Stimulated activated CD8-positive, alpha-beta memory T cell treated with anti-CD3 and anti-CD28 coated beads, Interleukin-7, amount 100 ng/mL, for 4 hours (primary cell): ENCODE measurements around the gene ANTXR1.

Experiments
- DNase-seq, 2 donors: peaks; one replicate each; pipeline ENCODE4 v3.0.0-alpha.2; 2020; ENCODE audit warnings: low read depth in 2 of 2

Gene ANTXR1

GRCh38 chr2:69003731-69004130, 9.2 kb upstream of the ANTXR1 start:
- no peak for DNase-seq

- no peak for DNase-seq
These were observed 5.8 kb upstream of the ANTXR1 start for GRCh38 chr2:69007169-69007568.

DNA sequence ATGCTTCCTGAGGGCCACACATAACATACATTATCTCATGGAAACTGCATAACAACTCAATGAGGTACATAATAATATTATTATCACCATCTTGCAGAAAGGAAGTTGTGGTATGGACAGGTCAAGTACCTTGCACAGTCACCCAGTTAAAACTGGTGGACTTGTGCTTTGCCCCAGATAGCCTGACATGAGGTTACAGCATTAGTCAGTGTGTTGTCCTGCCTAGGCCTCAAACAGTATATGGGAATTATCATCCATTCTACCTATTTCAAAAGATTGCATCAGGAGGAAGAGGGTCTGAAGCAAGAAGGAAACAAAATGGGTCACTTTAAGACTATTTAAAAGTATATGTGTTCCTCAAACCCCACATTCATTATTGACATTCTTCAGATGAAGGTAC, 5.4 kb upstream of the ANTXR1 start:
- DNase-seq, result no peak

DNA sequence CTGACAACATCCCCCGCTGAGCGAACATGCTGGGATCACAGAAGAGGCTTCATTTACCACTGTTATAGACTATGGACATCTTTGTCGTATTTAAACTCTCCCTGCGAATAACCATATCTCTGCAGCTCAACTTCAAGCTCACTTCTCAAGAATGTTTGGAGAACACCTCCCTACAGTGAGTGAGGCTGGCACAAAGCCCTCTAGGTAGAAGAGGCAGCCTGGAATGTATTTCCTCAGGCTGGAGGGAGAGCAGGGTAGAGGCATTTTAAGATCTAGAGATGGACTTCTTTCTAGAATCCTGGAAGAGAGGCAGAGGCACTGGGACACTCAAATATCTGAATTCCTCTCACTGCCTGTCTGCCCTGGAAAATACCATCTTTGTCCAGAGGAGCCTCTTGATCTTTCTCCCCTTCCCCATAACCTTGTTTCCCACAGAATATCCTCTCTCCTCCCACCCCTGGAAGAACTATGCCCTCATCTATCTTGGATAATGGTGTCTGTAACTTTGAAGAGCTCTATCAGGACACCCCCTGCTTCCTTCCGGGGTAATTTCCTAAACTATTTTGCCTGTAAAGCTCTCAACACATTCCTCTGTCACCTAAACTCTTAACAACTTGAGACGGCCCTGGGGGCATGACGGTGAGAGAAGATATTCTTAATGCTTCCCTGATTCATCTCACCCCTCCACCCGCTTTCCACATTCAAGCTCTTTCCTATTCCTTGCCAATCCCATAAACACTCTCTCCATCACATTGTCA, 2.4 kb upstream of the ANTXR1 start:
- DNase-seq, result no peak

- DNase-seq, result no peak
These were observed 1.3 kb upstream of the ANTXR1 start for GRCh38 chr2:69011611-69012157.

- peak; percentile 22 to 25 for DNase-seq
These were observed 453 bp upstream of the ANTXR1 start for GRCh38 chr2:69012310-69013141.

GRCh38 chr2:69013840-69014821, 1.2 kb downstream of the ANTXR1 start:
- no peak for DNase-seq

- DNase-seq, result no peak
These were observed 4.1 kb downstream of the ANTXR1 start for GRCh38 chr2:69017080-69017479.

DNA sequence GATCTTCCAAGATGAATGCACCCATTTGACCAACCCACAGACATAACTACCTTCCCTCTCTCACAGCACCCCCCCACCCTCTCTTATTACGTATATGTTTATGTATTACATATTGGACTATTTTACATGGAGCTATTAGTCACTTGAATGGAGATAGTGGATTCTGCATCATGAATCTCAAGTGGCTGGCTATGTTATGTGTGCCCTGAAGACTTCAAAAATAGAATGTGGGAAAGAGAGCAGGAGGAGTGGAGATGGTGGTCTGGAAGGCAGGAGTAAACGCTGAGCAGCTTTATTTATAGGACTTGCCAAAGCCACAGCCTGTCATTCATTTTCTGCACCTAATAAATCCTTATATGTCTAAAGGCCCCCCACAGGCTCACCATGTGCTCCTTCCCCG, 4.9 kb downstream of the ANTXR1 start:
- no peak for DNase-seq

DNA sequence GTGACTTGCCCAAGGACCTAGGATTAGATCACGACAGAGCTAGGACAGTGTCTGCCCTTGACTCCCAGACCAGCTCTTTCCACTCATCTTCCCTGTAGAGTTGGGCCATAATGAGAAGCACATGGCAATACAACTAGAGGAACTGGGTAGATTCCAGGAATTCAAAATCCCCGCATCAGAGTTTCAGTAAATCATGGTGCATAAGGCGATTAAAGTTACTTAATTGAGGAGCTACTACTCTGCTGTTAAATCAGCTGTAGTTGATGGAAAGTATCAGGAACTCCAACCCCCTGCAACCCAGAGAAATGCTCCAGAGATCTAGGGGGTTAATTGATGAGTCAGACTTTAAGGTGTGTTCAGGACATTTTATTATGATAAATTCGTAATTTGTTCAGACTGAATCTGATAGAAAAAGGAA, 5.7 kb downstream of the ANTXR1 start:
- no peak for DNase-seq

GRCh38 chr2:69020496-69021426, 7.8 kb downstream of the ANTXR1 start:
- no peak for DNase-seq

DNA sequence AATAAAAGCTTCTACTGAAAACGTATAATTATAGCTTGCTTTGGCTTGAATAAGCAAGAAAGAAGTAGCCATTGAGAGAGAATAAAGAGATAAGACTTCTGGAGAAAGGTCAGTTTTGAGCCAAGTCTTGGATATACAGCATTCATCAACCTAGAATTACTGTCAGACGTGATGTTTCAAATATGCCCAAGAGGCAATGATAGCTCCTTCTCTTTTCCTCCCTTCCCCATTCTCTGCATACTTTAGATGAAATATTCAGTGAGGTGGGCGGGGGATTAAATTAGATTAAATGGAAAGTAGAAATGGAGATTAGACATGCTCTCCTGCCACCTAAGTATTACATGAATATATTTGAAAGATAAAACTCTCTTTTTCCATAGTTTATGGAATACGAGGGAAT, 8.7 kb downstream of the ANTXR1 start:
- no peak for DNase-seq

DNA sequence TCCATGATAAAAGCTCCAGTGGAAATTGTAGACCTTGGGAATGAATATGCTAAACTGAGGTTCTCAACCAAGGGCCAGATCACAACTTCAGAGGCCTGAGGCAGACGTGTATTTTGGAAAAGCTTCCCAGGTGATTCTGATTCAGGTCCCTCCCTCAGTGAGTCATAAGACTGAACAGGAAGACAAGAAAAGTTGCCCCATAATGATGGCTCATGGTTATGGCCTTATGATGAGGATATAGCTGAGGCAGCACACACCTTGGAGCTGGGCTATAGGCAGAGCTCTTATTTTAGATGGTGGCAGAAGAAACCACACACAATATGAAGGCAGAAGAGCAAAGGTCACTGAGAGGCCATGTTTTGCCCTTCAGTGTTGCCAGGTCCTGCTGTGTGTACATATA, 9.6 kb downstream of the ANTXR1 start:
- DNase-seq, result no peak

DNA sequence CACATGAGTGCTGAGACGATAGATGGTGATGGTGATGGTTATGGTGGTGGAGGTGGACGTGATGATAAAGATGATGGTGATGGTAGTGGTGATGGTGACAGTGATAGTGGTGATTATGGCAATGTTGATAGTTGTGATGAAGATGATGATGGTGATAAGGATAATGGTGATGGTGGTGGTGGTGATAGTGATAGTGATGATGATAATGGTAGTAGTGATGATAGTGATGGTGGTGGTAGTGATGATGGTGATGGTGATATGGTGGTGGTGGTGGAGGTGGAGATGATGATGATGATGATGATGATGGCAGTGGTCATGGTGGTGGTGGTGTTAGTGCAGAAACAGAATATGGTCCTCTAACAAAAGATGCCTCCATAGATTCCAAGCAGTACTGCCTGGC, 10.3 kb downstream of the ANTXR1 start:
- DNase-seq, result no peak

GRCh38 chr2:69026026-69026425, 13.0 kb downstream of the ANTXR1 start:
- no peak for DNase-seq

- DNase-seq, result no peak
These were observed 13.9 kb downstream of the ANTXR1 start for GRCh38 chr2:69026691-69027459.

DNA sequence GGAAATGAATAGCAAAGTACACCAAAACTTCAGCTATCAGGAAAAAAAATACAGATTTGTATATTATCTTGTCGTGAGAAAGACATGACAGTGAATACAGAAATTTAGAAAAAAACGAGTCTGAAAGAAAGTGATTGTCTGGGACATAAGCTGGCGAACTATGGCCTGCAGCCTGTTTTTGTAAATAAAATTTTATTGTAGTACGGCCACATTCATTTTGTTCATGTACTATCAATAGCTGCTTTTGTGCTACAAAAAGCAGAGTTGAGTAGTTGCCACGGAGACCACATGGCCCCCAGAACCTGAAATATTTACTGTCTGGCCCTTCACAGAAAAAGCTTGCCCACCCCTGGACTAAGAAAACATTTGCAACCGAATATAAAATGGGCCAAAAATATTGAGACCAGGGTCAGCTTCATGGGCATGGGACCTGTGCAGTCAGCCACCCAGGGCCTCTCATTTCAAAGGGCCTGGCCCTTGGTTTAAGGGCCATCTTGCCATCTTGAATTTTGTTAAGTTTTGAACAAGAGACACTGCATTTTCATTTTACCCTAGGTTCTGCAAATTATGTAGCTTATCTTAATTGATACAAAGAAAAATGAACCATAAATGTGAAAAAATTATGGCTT, 17.9 kb downstream of the ANTXR1 start:
- DNase-seq, result no peak

DNA sequence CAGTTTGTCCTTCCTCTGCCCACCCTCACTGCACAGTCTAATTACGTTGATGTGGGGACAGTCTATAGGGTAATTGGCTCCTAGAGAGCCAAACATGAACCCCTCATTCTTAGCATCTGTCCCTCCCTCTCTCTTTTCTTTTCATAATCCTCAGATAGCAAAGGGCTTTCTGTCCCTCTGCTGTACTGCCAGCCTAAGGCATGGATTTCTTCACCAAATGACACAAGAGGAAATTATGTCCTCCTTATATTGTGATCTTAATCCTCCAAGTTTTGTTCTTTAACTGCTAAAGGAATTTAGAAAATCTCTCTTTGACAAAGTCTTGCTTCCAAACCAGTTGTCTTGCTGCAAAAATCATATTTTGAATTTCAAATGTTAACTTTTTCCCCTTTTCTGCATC, 18.5 kb downstream of the ANTXR1 start:
- DNase-seq, result no peak

GRCh38 chr2:69032336-69032735, 19.4 kb downstream of the ANTXR1 start:
- DNase-seq, result no peak
